ENCODE results near the gene HNRNPA2B1. TPM values are rescaled to one million over a fixed set of nuclear protein-coding genes. Genes with fewer than 3 reads are reported as not detected.
"Not testable (repeated sequence)": the region's sequence is repeated elsewhere in the genome, so short reads cannot be mapped to it uniquely, and the experiment has no call there.

HNRNPA2B1 gene
- total and polyA plus RNA-seq, 2 of the 8 experiments (the other 6 are each of a cell fraction or from before 2014, with no cell fraction given), result 276 to 1,255 TPM

- H3K14ac ChIP-seq (ENCODE audit: insufficient read length); H3K79me2 ChIP-seq (ENCODE audit: control insufficient read depth in 1 of 2, insufficient read depth in 2 of 2, low read length in 2 of 2); CTCF ChIA-PET (ENCODE audit: partially characterized antibody); H3K36me3 ChIP-seq (ENCODE audit: control insufficient read depth in 2 of 4, insufficient read depth in 4 of 4, low read length in 3 of 4); H4K20me1 ChIP-seq (replicated peaks in 1 of 2; ENCODE audit: control insufficient read depth in 1 of 2, insufficient read depth in 2 of 2, low read length in 2 of 2); H3K9ac ChIP-seq (replicated peaks in 1 of 4; ENCODE audit: extremely low read depth in 1 of 4, low read depth in 3 of 4, low read length in 3 of 4); H2AFZ ChIP-seq (ENCODE audit: low read length); H3K56ac ChIP-seq (replicated peaks; ENCODE audit: insufficient read length, low read depth, low read length); H3K23ac ChIP-seq (ENCODE audit: insufficient read length); H2BK20ac ChIP-seq (ENCODE audit: low read length); H2AK5ac ChIP-seq (ENCODE audit: low read depth, low read length); H3K27ac ChIP-seq (ENCODE audit: low read depth, low read length); H2BK15ac ChIP-seq (ENCODE audit: low read length); H2BK120ac ChIP-seq (replicated peaks; ENCODE audit: low read depth, low read length); H4K5ac ChIP-seq (ENCODE audit: insufficient read length, low read depth, low read length); H3K27me3 ChIP-seq (replicated peaks in 1 of 4; ENCODE audit: control insufficient read depth in 3 of 4, extremely low read depth in 1 of 4, insufficient read depth in 3 of 4, low read length in 3 of 4); H3K4ac ChIP-seq (replicated peaks; ENCODE audit: insufficient read length, low read depth, low read length); H3K23me2 ChIP-seq (ENCODE audit: low read depth, low read length); H2BK12ac ChIP-seq (ENCODE audit: low read depth, low read length); H3K79me1 ChIP-seq (ENCODE audit: low read depth, low read length); H3K4me3 ChIP-seq (ENCODE audit: extremely low read depth in 1 of 4, insufficient read depth in 2 of 4, low read depth in 3 of 4, low read length in 4 of 4); H3K18ac ChIP-seq (ENCODE audit: extremely low read depth, low read length); H3K4me2 ChIP-seq (ENCODE audit: insufficient read depth in 1 of 2, low read depth in 2 of 2, low read length in 2 of 2); DNase-seq (ENCODE audit: low read depth in 1 of 2, low spot score in 2 of 2); H4K8ac ChIP-seq (ENCODE audit: extremely low read depth, insufficient read depth, low read length); H3K4me1 ChIP-seq (replicated peaks in 1 of 4; ENCODE audit: control insufficient read depth in 3 of 4, insufficient read depth in 4 of 4, low read length in 3 of 4); H4K91ac ChIP-seq (replicated peaks; ENCODE audit: insufficient read length, low read length); FAIRE-seq; H2BK5ac ChIP-seq (ENCODE audit: low read depth, low read length): not testable (repeated sequence)
- peaks cover 7 to 13% of the 10 kb centered on the region in 2 experiments; a peak in 2 of 4 replicates for H3K9me3 ChIP-seq (ENCODE audit: insufficient read depth in 2 of 2, low read depth in 1 of 2, low read length in 1 of 2)
- WGBS, 2 experiments (ENCODE audit: extremely low coverage in 1 of 2, insufficient coverage in 1 of 2, insufficient read length in 1 of 2, insufficient replicate concordance in 2 of 2, low coverage in 1 of 2, low lambda C conversion rate in 2 of 2, missing lambda C conversion rate in 1 of 2), result 84% methylated on average over 5 of the region's 29 CpGs; no CpG with 5 or more reads in 1 of the 2 experiments
- POLR2A ChIA-PET (ENCODE audit: partially characterized antibody), result interaction anchor here (1.0 to 5.2 kb wide), 3 partner anchors 40 to 50 kb away, joined by 3 to 36 read pairs (median 34); partner anchors contain the start of gene HNRNPA2B1
These were observed 52.2 kb downstream of the HNRNPA2B1 start for GRCh38 chr7:26148307-26148700.

GRCh38 chr7:26147646-26148306, 52.8 kb downstream of the HNRNPA2B1 start:
- H3K4ac ChIP-seq (replicated peaks; ENCODE audit: insufficient read length, low read depth, low read length); H2AFZ ChIP-seq (ENCODE audit: low read length); H2BK12ac ChIP-seq (ENCODE audit: low read depth, low read length); H3K79me1 ChIP-seq (ENCODE audit: low read depth, low read length); H2BK5ac ChIP-seq (ENCODE audit: low read depth, low read length); H3K27me3 ChIP-seq (replicated peaks in 1 of 4; ENCODE audit: control insufficient read depth in 3 of 4, extremely low read depth in 1 of 4, insufficient read depth in 3 of 4, low read length in 3 of 4); H3K4me1 ChIP-seq (replicated peaks in 1 of 4; ENCODE audit: control insufficient read depth in 3 of 4, insufficient read depth in 4 of 4, low read length in 3 of 4); H3K36me3 ChIP-seq (ENCODE audit: control insufficient read depth in 2 of 4, insufficient read depth in 4 of 4, low read length in 3 of 4); H3K4me3 ChIP-seq (ENCODE audit: extremely low read depth in 1 of 4, insufficient read depth in 2 of 4, low read depth in 3 of 4, low read length in 4 of 4); CTCF ChIA-PET (ENCODE audit: partially characterized antibody); H3K14ac ChIP-seq (ENCODE audit: insufficient read length); H3K9ac ChIP-seq (replicated peaks in 1 of 4; ENCODE audit: extremely low read depth in 1 of 4, low read depth in 3 of 4, low read length in 3 of 4); H3K79me2 ChIP-seq (ENCODE audit: control insufficient read depth in 1 of 2, insufficient read depth in 2 of 2, low read length in 2 of 2); H2AK5ac ChIP-seq (ENCODE audit: low read depth, low read length); H4K8ac ChIP-seq (ENCODE audit: extremely low read depth, insufficient read depth, low read length); H2BK15ac ChIP-seq (ENCODE audit: low read length); H2BK20ac ChIP-seq (ENCODE audit: low read length); H4K91ac ChIP-seq (replicated peaks; ENCODE audit: insufficient read length, low read length); H3K23me2 ChIP-seq (ENCODE audit: low read depth, low read length); H4K5ac ChIP-seq (ENCODE audit: insufficient read length, low read depth, low read length); H2BK120ac ChIP-seq (replicated peaks; ENCODE audit: low read depth, low read length); H3K27ac ChIP-seq (ENCODE audit: low read depth, low read length); H3K18ac ChIP-seq (ENCODE audit: extremely low read depth, low read length); H3K23ac ChIP-seq (ENCODE audit: insufficient read length); H4K20me1 ChIP-seq (replicated peaks in 1 of 2; ENCODE audit: control insufficient read depth in 1 of 2, insufficient read depth in 2 of 2, low read length in 2 of 2); H3K4me2 ChIP-seq (ENCODE audit: insufficient read depth in 1 of 2, low read depth in 2 of 2, low read length in 2 of 2); FAIRE-seq; H3K56ac ChIP-seq (replicated peaks; ENCODE audit: insufficient read length, low read depth, low read length): not testable (repeated sequence)
- WGBS, 2 experiments (ENCODE audit: extremely low coverage in 1 of 2, insufficient coverage in 1 of 2, insufficient read length in 1 of 2, insufficient replicate concordance in 2 of 2, low coverage in 1 of 2, low lambda C conversion rate in 2 of 2, missing lambda C conversion rate in 1 of 2), result 94% methylated on average over 7 of the region's 43 CpGs; no CpG with 5 or more reads in 1 of the 2 experiments
- POLR2A ChIA-PET (ENCODE audit: partially characterized antibody), result interaction anchor here (0.8 to 5.2 kb wide), 5 partner anchors 13 to 51 kb away, joined by 3 to 34 read pairs (median 4); partner anchors contain the start of gene HNRNPA2B1
- DNase-seq (ENCODE audit: low read depth in 1 of 2, low spot score in 2 of 2), result peak in 1 of 2 experiments; percentile 56
- peaks cover 7 to 13% of the 10 kb centered on the region in 2 experiments; a peak in 2 of 4 replicates for H3K9me3 ChIP-seq (ENCODE audit: insufficient read depth in 2 of 2, low read depth in 1 of 2, low read length in 1 of 2)

Measured in H1 (cell line).